Measurements from ENCODE around the gene MALSU1. TPM values are rescaled to one million over a fixed set of nuclear protein-coding genes. Genes with fewer than 3 reads are reported as not detected.

MALSU1 gene
- total RNA-seq, 4 donors from 2014 or later: 42.4 to 70.6 (median 47.2) TPM

- TF ChIP-seq CTCF (IDR thresholded peaks at IDR 0.05): no peak
- no peak for DNase-seq (ENCODE audit: low spot score)
- no peak for ATAC-seq (ENCODE audit: low FRiP score)
These were observed 44.0 kb downstream of the MALSU1 start for GRCh38 chr7:23343102-23343501.

GRCh38 chr7:23343806-23344475 lies 44.8 kb downstream of the MALSU1 start:
- no peak for TF ChIP-seq CTCF (IDR thresholded peaks at IDR 0.05)
- ATAC-seq (ENCODE audit: low FRiP score) (no peak), DNase-seq (ENCODE audit: low spot score) (no peak)

- TF ChIP-seq CTCF (IDR thresholded peaks at IDR 0.05): no peak
- ATAC-seq (ENCODE audit: low FRiP score): no peak
- DNase-seq (ENCODE audit: low spot score): no peak
These were observed 46.5 kb downstream of the MALSU1 start for GRCh38 chr7:23345601-23346000.

- DNase-seq (ENCODE audit: low spot score) (no peak), ATAC-seq (ENCODE audit: low FRiP score) (no peak)
These were observed 47.2 kb downstream of the MALSU1 start for GRCh38 chr7:23346316-23346715.

GRCh38 chr7:23347033-23347681 lies 48.0 kb downstream of the MALSU1 start:
- ATAC-seq (ENCODE audit: low FRiP score) (no peak), DNase-seq (ENCODE audit: low spot score) (no peak)
- TF ChIP-seq CTCF (IDR thresholded peaks at IDR 0.05): no peak

More at GRCh38 chr7:23346316-23346715, 47.2 kb downstream of the MALSU1 start:
- TF ChIP-seq CTCF (IDR thresholded peaks at IDR 0.05): no peak

- no peak for TF ChIP-seq CTCF (IDR thresholded peaks at IDR 0.05)
- no peak for DNase-seq (ENCODE audit: low spot score)
- no peak for ATAC-seq (ENCODE audit: low FRiP score)
These were observed 48.6 kb downstream of the MALSU1 start for GRCh38 chr7:23347682-23348180.
